NCI-H82 treated with DMSO at 0.1 percent for 48 hours (cell line): Measurements from ENCODE around the gene DCUN1D3.
"Not testable (repeated sequence)": the region's sequence is repeated elsewhere in the genome, so short reads cannot be mapped to it uniquely, and the experiment has no call there.

Experiments used
- DNase-seq: peaks from one replicate; lab custom pipeline; 2025; ENCODE audit not compliant: unreplicated experiment; lab: John Stamatoyannopoulos, UW

DCUN1D3 gene, protein sequence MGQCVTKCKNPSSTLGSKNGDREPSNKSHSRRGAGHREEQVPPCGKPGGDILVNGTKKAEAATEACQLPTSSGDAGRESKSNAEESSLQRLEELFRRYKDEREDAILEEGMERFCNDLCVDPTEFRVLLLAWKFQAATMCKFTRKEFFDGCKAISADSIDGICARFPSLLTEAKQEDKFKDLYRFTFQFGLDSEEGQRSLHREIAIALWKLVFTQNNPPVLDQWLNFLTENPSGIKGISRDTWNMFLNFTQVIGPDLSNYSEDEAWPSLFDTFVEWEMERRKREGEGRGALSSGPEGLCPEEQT

GRCh38 chr16:20900299-20901067 is at the start of gene DCUN1D3, which contains the start of gene LYRM1:
TSS of gene DCUN1D3 (minus strand) at chr16:20900358. CDS start at chr16:20862538, 37,820 bp downstream.
TSS of gene LYRM1 (plus strand) at chr16:20900771. CDS start at chr16:20915556, 14,785 bp downstream.
- DNase-seq: peak; percentile 95

DNA sequence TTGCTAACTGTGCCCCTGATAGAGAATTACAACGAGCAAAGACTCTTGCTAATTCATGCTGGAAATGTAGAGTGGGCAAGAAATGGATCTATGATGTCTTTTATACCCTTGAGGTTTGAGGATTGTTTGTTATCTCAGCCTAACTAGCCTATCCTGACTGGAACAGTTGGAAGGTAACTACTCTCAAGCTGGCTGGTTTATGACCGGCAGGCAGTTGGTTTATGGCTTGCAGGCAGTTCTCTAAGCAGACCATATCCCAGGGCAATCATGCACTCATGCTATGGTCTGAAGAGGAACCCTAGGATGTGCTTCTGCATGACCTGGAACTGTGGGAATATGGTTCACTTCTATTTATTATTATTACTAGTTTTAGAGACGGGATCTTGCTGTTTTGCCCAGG is 49.5 kb upstream of the DCUN1D3 start:
- DNase-seq: no peak

DNA sequence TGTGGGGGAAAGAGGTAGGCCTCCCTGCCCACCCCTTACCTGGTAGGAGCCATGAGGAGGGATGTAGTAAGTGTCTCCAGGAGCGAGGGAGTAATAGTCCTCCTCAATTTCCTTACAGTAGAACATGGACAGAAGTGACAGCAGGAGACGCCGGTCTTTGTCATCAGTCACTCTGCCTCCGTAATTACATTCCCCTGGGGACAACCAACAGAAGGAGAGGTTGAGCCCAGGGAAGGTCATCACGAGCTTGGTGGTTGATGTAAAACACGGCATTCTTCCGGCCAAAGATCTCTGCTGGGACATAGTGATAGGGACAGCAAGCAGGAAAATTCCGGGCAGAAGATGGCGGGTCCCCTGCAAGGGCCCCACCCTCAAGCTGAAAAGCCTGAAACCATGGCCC is 48.3 kb upstream of the DCUN1D3 start:
- DNase-seq: no peak

DNA sequence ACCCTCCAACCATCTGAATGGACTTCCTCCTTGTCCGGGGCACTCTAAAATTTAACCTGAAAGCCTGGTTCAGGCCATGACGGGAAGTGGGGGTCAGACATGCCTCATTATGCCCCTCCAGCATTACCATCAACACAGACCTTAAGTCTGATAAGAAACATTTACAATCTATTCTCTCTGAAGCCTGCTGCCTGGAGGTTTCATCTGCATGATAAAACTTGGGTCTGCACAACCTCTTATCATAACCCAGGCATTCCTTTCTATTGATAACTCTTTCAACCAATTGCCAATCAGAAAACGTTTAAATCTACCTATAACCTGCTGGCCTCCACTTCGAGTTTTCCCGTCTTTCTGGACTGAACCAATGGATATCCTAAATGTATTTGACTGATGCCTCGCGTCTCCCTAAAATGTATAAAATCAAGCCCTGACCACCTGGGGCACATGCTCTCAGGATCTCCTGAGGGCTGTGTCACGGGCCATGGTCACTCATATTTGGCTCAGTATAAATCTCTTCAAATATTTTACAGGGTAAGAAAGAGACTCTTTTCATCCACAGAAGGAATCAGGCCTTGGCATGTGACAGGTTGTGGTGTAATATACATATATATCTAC is 46.0 kb upstream of the DCUN1D3 start:
- no peak for DNase-seq

GRCh38 chr16:20945575-20945875 is 45.4 kb upstream of the DCUN1D3 start:
- not testable (repeated sequence) for DNase-seq

- DNase-seq: no peak
These were observed 44.9 kb upstream of the DCUN1D3 start for GRCh38 chr16:20944861-20945574.

DNA sequence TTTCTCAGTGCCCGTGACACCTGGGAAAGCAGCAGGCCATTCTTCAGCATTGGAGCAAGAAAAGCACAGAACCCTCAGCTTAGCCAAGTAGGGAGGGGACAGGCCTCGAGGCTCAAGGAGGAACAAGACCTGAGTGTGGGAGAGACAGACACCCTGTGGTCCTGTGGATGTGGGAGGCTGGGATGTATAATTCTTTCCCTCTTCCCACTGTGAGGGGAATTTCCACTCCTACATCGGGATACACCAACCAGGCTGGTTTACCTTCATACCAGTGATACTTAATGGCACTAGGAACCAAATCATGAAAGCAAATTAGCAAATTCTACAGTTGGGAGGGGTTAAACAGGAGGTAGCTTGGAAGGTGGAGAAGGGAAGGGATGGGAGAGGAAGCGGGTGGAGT is 42.1 kb upstream of the DCUN1D3 start:
- no peak for DNase-seq

GRCh38 chr16:20941636-20941926 is 41.4 kb upstream of the DCUN1D3 start:
- no peak for DNase-seq

DNA sequence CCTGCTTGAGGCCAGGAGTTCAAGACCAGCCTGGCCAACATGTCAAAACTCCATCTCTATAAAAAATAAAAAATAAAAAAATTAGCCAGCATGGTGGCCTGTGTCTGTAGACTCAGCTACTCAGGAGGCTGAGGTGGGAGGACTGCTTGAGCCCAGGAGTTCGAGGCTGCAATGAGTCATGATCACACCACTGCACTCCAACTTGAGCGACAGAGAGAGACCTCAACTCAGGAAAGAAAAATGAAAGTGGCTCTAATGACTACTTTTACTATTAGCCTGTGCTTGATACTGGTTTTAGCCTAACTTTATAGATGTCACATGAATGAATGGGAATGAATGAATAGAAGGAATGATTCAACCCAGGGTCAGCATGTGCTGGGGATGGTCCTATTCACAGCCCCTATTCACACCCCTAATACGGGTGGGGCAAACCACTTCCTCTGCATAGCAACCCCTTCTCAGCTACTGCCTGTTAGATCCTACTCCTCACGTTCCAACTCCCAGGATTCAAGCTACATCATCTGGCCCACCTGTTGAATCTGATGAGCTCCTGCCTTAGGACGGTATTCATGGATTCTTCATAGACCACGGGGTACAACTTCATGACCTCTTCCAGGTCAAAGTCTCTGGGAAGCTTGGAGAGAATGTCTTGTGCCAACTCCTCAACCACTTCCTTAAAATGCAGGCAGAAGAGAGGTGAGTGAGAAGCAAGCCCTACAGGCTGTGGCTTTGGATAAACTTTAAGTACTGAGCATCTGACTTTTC is 40.9 kb upstream of the DCUN1D3 start:
- DNase-seq: no peak

- no peak for DNase-seq
These were observed 39.5 kb upstream of the DCUN1D3 start for GRCh38 chr16:20939611-20940010.

DNA sequence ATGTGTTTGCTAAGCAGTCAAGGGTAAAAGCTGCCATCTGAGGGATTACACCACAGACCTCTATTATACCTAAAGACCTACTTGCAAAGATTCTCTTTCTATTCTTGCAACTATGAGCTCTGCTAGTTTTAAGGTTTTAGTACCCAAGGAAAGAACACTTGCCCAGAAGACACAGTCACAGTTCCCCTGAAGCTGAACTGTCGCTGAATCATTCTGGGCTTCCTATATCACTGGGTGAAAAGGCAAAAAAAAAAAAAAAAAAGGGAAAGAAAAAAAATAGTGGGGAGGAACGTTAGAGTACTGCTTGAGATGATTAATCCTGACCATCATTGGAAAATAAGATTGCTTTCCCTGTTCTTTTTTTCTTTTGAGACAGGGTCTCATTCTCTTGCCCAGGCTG is 38.3 kb upstream of the DCUN1D3 start:
- no peak for DNase-seq

GRCh38 chr16:20937736-20938135 is 37.6 kb upstream of the DCUN1D3 start:
- DNase-seq: no peak

GRCh38 chr16:20933589-20933988 is 33.4 kb upstream of the DCUN1D3 start:
- no peak for DNase-seq

- no peak for DNase-seq
These were observed 31.0 kb upstream of the DCUN1D3 start for GRCh38 chr16:20931066-20931600.

- DNase-seq: no peak
These were observed 30.2 kb upstream of the DCUN1D3 start for GRCh38 chr16:20930365-20930690.

GRCh38 chr16:20929676-20930364 is 29.7 kb upstream of the DCUN1D3 start:
- not testable (repeated sequence) for DNase-seq

DNA sequence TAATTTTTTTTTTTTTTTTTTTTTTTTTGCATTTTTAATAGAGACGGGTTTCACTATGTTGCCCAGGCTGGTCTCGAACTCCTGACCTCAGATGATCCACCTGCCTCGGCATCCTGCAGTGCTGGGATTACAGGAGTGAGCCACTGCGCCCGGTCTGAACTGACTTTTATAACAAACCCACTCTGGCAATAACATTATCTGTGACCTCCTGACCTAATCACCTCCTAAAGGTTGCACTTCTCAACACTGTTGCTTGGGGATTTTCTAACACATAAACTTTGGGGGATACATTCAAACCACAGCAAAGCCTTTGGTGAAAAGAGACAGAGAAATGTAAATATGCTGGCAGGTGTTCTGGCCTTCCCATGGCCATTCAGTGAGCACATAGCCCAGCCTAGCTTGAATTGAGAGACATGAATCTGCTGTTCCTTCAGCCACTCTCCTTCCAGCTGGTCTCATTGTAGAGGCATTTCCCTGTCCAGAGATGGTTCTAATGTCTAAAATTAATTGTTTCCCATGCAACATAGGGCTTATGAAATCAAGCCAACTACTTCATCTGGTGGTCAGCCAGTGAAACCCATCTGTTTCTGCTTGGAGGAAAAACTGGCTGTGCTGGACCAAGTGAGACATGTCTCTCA is 28.7 kb upstream of the DCUN1D3 start:
- no peak for DNase-seq

DNA sequence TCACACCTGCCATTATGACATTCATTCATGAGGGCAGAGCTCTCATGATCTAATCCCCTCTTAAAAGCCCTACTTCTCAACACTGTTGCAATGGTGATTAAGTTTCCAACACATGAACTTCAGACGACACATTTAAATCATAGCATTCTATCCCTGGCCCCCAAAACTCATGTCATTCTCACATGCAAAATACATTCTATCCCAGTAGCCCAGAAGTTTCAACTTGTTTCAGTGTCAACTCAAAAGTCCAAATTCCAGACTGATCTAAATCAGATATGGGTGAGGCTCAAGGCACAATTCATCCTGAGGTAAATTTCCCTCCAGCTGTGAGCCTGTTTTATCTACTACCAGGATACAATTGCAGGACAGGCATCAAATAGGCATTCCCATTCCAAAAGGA is 25.6 kb upstream of the DCUN1D3 start:
- DNase-seq: no peak

GRCh38 chr16:20923876-20924275 is 23.7 kb upstream of the DCUN1D3 start:
- no peak for DNase-seq

DNA sequence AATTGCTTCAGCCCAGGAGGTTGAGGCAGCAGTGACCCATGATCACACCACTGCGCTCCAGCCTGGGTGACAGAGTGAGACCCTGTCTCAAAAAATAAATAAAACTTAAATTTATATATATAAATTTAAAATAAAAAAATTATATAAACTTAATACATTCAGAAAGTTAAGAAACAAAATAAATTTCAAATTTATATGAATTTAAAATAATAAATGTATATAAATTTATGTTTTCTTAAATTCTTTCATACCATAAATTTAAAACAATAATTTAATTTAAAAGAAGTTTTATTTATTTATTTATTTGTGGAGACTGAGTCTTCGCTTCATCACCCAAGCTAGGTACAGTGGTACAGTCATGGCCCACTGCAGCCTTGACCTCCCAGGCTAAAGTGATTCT is 20.6 kb upstream of the DCUN1D3 start:
- no peak for DNase-seq
